ENCODE results near the gene TDG.
"Not testable (repeated sequence)": the region's sequence is repeated elsewhere in the genome, so short reads cannot be mapped to it uniquely, and the experiment has no call there.

Gene TDG

GRCh38 chr12:104023710-104024109 is 58.0 kb downstream of the TDG start:
- DNase-seq (ENCODE audit: low read depth), result no peak

- DNase-seq (ENCODE audit: low read depth), result no peak
Measured at GRCh38 chr12:104024348-104024747, 58.7 kb downstream of the TDG start.

- DNase-seq (ENCODE audit: low read depth), result no peak
Measured at GRCh38 chr12:104025771-104026170, 60.1 kb downstream of the TDG start.

GRCh38 chr12:104026841-104027599 is 61.3 kb downstream of the TDG start:
- no peak for DNase-seq (ENCODE audit: low read depth)

DNA sequence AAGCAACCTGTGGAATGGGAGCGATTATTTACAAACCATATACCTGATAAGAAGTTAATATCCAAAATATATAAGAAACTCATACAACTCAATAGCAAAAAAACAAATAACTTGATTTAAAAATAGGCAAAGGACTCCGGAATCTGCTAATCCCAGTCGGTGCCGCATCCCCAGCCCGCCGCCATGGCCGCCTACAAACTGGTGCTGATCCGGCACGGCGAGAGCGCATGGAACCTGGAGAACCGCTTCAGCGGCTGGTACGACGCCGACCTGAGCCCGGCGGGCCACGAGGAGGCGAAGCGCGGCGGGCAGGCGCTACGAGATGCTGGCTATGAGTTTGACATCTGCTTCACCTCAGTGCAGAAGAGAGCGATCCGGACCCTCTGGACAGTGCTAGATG is 64.9 kb downstream of the TDG start:
- not testable (repeated sequence) for DNase-seq (ENCODE audit: low read depth)

DNA sequence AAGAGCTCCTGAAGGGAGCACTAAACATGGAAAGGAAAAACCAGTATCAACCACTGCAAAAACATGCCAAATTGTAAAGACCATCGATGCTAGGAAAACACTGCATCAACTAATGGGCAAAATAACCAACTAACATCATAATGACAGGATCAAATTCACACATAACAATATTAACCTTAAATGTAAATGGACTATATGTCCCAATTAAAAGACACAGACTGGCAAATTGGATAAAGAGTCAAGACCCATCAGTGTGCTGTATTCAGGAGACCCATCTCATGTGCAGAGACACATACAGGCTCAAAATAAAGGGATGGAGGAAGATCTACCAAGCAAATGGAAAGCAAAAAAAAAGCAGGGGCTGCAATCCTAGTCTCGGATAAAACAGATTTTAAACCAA is 70.5 kb downstream of the TDG start:
- DNase-seq (ENCODE audit: low read depth), result not testable (repeated sequence)

All from T-helper 22 cell (primary cell).